CD4-positive, alpha-beta memory T cell (primary cell): Measurements from ENCODE around the gene SMLR1. TPM values are rescaled to one million over a fixed set of nuclear protein-coding genes. Genes with fewer than 3 reads are reported as not detected.

Source experiments
- CTCF ChIA-PET: fragments of 350-600 bp; sonication (Branson Sonifier 250); formaldehyde crosslinking; loops from one replicate; lab custom pipeline; 2021; ENCODE audit warnings: inconsistent platforms; ENCODE audit not compliant: partially characterized antibody; lab: Charles Lee
- POLR2A ChIA-PET: fragments of 350-600 bp; sonication (Branson Sonifier 250); formaldehyde crosslinking; loops from one replicate; lab custom pipeline; 2021; ENCODE audit not compliant: partially characterized antibody; lab: Charles Lee
- DNase-seq, 5 donors: peaks; one replicate each; pipeline versions ENCODE4 v3.0.0 to v3.0.0-alpha.2; 2020 to 2022; ENCODE audit warnings: mixed read lengths in 1 of 5
- H3K27ac ChIP-seq: one replicate; pipeline ENCODE4 v1.7.0; 2013; ENCODE audit warnings: low read depth, low read length
- H3K27me3 ChIP-seq: 2 replicates; pipeline ENCODE4 v1.7.0; 2013; ENCODE audit warnings: mild to moderate bottlenecking, low read length, moderate library complexity; ENCODE audit not compliant: insufficient read depth
- H3K36me3 ChIP-seq: 2 replicates; pipeline ENCODE4 v1.7.0; 2013; ENCODE audit warnings: mild to moderate bottlenecking, low read length, moderate library complexity; ENCODE audit not compliant: insufficient read depth
- H3K4me1 ChIP-seq: 2 replicates; pipeline ENCODE4 v1.7.0; 2013; ENCODE audit warnings: mild to moderate bottlenecking, low read length, moderate library complexity; ENCODE audit not compliant: insufficient read depth
- H3K4me3 ChIP-seq, 2 donors: one replicate each; pipeline ENCODE4 v1.7.0; 2013; ENCODE audit warnings: low read length in 2 of 2, mild to moderate bottlenecking in 1 of 2
- H3K9me3 ChIP-seq, 2 donors: one replicate each; pipeline ENCODE4 v1.7.0; 2013; ENCODE audit warnings: low read length in 2 of 2, control low read depth in 1 of 2; ENCODE audit not compliant: control insufficient read depth in 1 of 2
- H3K27ac Mint-ChIP-seq, 7 donors: one replicate each; pipeline ENCODE4 v1.8.0; 2020 to 2021; ENCODE audit warnings: mixed read lengths in 7 of 7, mild to moderate bottlenecking in 6 of 7, inconsistent platforms in 3 of 7, moderate library complexity in 3 of 7
- H3K27me3 Mint-ChIP-seq, 2 donors: one replicate each; pipeline ENCODE4 v1.8.0; 2020 to 2021; ENCODE audit warnings: mixed read lengths in 2 of 2
- H3K36me3 Mint-ChIP-seq, 2 donors: one replicate each; pipeline ENCODE4 v1.8.0; 2020 to 2021; ENCODE audit warnings: mixed read lengths in 2 of 2, inconsistent platforms in 1 of 2, mild to moderate bottlenecking in 1 of 2
- H3K4me1 Mint-ChIP-seq, 4 donors: one replicate each; pipeline ENCODE4 v1.8.0; 2020 to 2021; ENCODE audit warnings: mixed read lengths in 4 of 4, mild to moderate bottlenecking in 1 of 4
- H3K4me3 Mint-ChIP-seq, 8 donors: one replicate each; pipeline ENCODE4 v1.8.0; 2020 to 2021; ENCODE audit warnings: mixed read lengths in 8 of 8, mild to moderate bottlenecking in 7 of 8, moderate library complexity in 6 of 8, inconsistent platforms in 3 of 8
- H3K9me3 Mint-ChIP-seq, 8 donors: one replicate each; pipeline ENCODE4 v1.8.0; 2020 to 2021; ENCODE audit warnings: mixed read lengths in 8 of 8, mild to moderate bottlenecking in 5 of 8, inconsistent platforms in 3 of 8, moderate library complexity in 1 of 8
- intact Hi-C: fragments of 100-400 bp; cut with micrococcal nuclease; formaldehyde crosslinking; loops from one replicate; pipeline ENCODE4 v1.15.1; 2023
- polyA plus RNA-seq, 2 donors: library from polyadenylated mRNA; unstranded; fragments of 300-500 nt; fragmentation: Illumina TruSeq; gene quantifications; one replicate each; pipeline ENCODE4 v1.2.3, GENCODE V29; 2021
- total RNA-seq, 2 experiments: library from RNA; stranded (reverse); gene quantifications; one replicate each; pipeline ENCODE4 v1.2.3, GENCODE V29; 2021

The SMLR1 gene
- total and polyA plus RNA-seq, 4 experiments from 2014 or later: not detected

DNA sequence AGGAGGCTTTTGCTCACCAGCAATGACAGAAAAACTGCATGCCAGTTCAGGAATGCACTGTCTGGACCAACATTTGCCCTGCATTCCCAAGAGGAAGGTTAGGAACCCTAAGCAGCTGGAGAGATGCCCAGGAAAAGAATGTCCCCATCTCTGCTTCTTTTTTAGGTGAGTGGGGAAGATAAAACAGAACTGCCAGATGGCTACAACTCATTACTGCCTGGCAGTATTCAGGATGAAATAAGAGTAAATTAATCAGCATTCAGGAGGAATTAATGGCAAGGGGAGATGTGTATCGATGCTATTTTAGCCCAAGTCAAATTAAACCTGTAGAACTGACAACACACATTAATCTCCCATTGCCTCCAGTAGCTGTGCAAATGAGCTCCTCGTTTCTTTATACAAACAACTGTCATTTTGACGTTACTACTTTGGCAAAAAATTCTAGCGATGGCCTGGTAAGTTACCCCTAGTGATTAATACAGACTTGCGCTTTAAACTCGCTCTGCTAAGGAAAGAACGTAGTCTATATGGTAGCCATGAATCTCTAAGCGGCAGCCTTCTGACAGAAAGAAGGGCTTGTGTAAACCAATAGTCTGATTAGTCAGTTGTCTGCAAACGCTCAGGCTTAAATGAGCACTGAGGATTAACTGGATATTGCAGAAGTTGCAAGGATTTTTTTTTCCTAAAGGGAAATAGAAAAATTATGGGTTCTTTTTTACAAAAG, 16.7 kb upstream of the SMLR1 start:
- Mint-ChIP-seq H3K27me3 (peaks cover 2 to 5% of the 10 kb centered on the region in 2 donors), H3K4me3 (no peak overlapping the region), H3K36me3 (no peaks in the 10 kb centered on the region), H3K27ac (no peak overlapping the region), H3K4me1 (no peaks in the 10 kb centered on the region), H3K9me3 (peaks cover 0 to 2% (median 0%) of the 10 kb centered on the region in 8 donors)
- H3K9me3 ChIP-seq: no peaks in the 10 kb centered on the region
- H3K27me3 ChIP-seq: no peaks in the 10 kb centered on the region
- no peaks in the 10 kb centered on the region for H3K36me3 ChIP-seq
- no peak for DNase-seq
- ChIA-PET CTCF (no interaction called here), POLR2A (no interaction called here)
- intact Hi-C loops: no loop called here
- H3K4me3 ChIP-seq: no peak overlapping the region
- no peaks in the 10 kb centered on the region for H3K4me1 ChIP-seq
- H3K27ac ChIP-seq: no peak overlapping the region

DNA sequence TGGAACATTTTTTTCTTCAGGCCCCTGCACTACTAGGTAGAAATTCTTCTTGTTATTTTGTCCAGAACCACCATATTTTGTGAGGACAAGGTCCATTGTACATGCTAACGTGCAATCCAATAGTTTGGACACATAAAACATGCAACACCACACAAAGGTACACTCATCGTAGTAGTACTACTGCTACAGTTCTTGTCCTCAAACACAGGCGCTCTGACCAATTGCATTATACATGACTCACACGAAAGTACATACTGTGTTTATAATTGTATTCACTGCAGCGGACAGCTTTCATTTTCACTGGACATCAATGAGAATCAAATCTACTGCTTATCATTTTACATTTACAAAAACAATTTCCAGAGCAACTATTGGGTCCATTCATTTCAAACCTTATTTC, 15.3 kb upstream of the SMLR1 start:
- Mint-ChIP-seq H3K4me1 (no peaks in the 10 kb centered on the region), H3K4me3 (no peak overlapping the region), H3K9me3 (peaks cover 0 to 5% (median 2%) of the 10 kb centered on the region in 8 donors), H3K27ac (no peak overlapping the region), H3K27me3 (peaks cover 0 to 3% of the 10 kb centered on the region in 2 donors), H3K36me3 (peaks cover 0 to 5% of the 10 kb centered on the region in 2 donors)
- no peak overlapping the region for H3K27ac ChIP-seq
- CTCF ChIA-PET: interaction anchor here (1.5 kb wide), 1 partner anchor 59 kb away, joined by 4 read pairs; no protein-coding TSS in a partner anchor
- intact Hi-C loops: no loop called here
- no peak for DNase-seq
- no peaks in the 10 kb centered on the region for H3K9me3 ChIP-seq
- no peaks in the 10 kb centered on the region for H3K36me3 ChIP-seq
- no peaks in the 10 kb centered on the region for H3K4me1 ChIP-seq
- H3K27me3 ChIP-seq: no peaks in the 10 kb centered on the region
- H3K4me3 ChIP-seq: no peak overlapping the region
- POLR2A ChIA-PET: no interaction called here

DNA sequence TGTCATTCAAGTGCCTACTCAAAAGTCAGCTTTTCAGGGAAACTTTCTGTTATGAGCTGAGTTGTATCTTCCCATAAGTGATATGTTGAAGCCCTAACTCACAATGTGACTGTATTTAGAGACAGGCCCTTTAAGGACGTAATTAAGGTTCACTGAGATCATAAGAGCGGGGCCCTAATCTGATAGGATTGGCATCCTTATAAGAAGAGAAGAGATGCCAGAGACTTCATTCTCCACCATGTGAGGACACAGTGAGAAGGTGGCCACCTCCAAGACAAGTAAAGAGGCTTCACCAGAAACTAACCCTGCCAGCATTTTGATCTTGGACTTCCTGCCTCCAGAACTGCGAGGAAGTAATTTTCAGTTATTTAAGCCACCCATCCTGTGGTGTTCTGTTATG, 12.7 kb upstream of the SMLR1 start:
- Histone ChIP-seq H3K9me3 (no peaks in the 10 kb centered on the region), H3K27ac (no peak overlapping the region), H3K27me3 (no peaks in the 10 kb centered on the region), H3K36me3 (no peaks in the 10 kb centered on the region), H3K4me1 (no peaks in the 10 kb centered on the region), H3K4me3 (no peak overlapping the region)
- Mint-ChIP-seq H3K9me3 (peaks cover 0 to 14% (median 11%) of the 10 kb centered on the region in 8 donors), H3K36me3 (peaks cover 0 to 18% of the 10 kb centered on the region in 2 donors), H3K4me3 (no peak overlapping the region), H3K4me1 (no peaks in the 10 kb centered on the region), H3K27ac (no peak overlapping the region), H3K27me3 (peaks cover 0 to 3% of the 10 kb centered on the region in 2 donors)
- POLR2A ChIA-PET: no interaction called here
- intact Hi-C loops: no loop called here
- CTCF ChIA-PET: no interaction called here
- no peak for DNase-seq

DNA sequence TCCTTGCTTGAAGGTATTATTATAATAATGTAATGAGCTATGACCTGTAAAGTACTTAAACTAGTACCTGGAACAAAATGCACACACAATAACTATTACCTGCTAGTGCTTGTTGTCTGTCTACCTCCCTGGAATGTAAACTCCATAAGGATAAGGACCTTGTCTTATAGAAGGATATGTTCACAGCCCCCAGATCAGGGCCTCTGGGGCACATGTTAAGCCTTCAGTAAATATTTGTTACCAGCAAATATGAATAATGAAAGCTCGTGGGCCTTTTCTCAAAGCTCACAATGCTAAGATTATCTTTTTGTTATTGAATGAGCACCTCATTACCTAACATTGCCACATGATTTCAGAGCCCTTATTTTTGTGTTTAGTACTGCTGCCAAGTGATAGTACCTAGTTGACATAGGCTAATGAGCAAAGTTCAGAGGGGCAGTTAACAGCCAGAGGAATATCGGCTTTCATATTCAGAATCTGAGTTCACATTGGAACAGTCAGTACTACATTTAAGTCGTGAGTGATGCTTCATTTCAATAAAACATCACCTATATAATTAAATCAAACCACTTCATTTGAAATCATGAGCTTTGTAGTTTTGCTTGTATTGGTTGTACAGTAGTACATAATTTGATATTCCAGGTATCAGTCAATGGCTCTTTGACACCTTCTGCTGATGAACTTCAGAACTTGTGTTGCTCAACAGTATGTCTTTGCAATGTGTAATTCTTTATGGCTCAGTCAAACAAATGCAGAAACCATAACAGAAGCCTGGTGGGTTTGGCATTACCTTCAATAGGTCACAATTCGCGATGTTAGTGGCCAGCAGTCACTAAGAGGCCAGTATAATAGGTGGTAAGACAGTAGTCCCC, 11.8 kb upstream of the SMLR1 start:
- no peak overlapping the region for H3K4me3 ChIP-seq
- H3K36me3 Mint-ChIP-seq: peaks cover 0 to 18% of the 10 kb centered on the region in 2 donors
- no peaks in the 10 kb centered on the region for H3K27me3 ChIP-seq
- peaks cover 0 to 3% of the 10 kb centered on the region in 2 donors for H3K27me3 Mint-ChIP-seq
- H3K4me1 ChIP-seq: no peaks in the 10 kb centered on the region
- H3K4me1 Mint-ChIP-seq: no peaks in the 10 kb centered on the region
- no peaks in the 10 kb centered on the region for H3K9me3 ChIP-seq
- intact Hi-C loops: no loop called here
- no peak overlapping the region for H3K4me3 Mint-ChIP-seq
- H3K36me3 ChIP-seq: no peaks in the 10 kb centered on the region
- DNase-seq: no peak
- no peak overlapping the region for H3K27ac ChIP-seq
- peaks cover 0 to 14% (median 11%) of the 10 kb centered on the region in 8 donors for H3K9me3 Mint-ChIP-seq
- ChIA-PET POLR2A (no interaction called here), CTCF (no interaction called here)
- H3K27ac Mint-ChIP-seq: no peak overlapping the region

DNA sequence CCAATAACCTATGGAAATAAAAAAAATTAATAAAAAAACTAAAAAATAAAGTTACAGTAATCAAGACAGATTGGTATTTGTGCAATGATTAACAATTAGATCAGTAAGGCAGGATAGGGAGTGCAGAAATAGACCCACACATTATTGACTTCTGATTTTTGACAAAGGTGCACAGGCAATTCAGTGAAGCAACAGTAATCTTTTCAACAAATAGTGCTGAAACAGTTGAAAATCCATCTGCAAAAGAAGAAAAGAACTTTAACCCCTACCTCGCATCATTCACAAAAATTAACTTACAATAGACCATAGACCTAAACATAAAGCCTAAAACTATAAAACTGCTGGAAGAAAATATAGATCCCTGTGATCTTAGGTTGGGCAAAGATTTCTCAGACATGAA, 4.5 kb upstream of the SMLR1 start:
- CTCF ChIA-PET: no interaction called here
- Mint-ChIP-seq H3K27ac (no peak overlapping the region), H3K4me1 (peaks cover 0 to 4% (median 2%) of the 10 kb centered on the region in 4 donors), H3K36me3 (peaks cover 0 to 5% of the 10 kb centered on the region in 2 donors), H3K4me3 (no peak overlapping the region), H3K9me3 (peaks cover 0 to 5% (median 2%) of the 10 kb centered on the region in 8 donors), H3K27me3 (no peaks in the 10 kb centered on the region)
- H3K27me3 ChIP-seq: no peaks in the 10 kb centered on the region
- POLR2A ChIA-PET: no interaction called here
- H3K4me3 ChIP-seq: no peak overlapping the region
- H3K36me3 ChIP-seq: no peaks in the 10 kb centered on the region
- no peaks in the 10 kb centered on the region for H3K9me3 ChIP-seq
- no peak for DNase-seq
- intact Hi-C loops: no loop called here
- no peak overlapping the region for H3K27ac ChIP-seq
- H3K4me1 ChIP-seq: no peaks in the 10 kb centered on the region

DNA sequence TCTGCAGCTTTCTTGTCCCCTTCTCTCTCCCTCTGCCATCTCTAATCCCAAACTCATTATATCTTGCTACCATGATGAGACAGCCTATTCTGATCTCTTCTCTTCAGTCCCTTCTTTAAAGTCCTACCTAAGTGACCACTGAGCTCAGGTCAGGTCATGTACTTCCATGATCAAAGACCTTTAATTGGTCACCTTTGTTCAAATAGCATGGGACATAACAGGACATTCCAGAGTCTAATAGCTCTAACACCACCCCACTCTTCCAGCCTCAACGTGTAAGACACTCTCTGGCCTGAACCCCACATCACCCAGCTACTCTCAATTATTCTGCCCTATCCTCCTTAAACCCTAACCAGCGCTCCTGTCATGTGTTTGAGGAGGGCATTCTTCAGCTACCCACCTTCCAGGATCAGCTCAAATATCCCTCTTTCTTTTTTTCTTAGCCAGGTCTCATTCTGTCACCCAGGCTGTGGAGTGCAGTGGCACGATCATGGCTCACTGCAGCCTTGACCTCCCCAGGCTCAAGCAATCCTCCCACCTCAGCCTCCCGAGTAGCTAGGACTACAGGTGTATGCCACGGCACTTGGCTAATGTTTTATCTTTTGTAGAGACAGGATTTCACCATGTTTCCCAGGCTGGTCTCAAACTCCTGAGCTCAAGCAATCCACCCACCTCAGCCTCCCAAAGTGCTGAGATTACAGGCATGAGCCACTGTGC, 2.1 kb upstream of the SMLR1 start:
- Mint-ChIP-seq H3K27me3 (no peaks in the 10 kb centered on the region), H3K27ac (no peak overlapping the region)

More for the DNA sequence above, 2.1 kb upstream of the SMLR1 start:
- no peaks in the 10 kb centered on the region for H3K36me3 Mint-ChIP-seq
- H3K4me1 Mint-ChIP-seq: peaks cover 0 to 4% (median 2%) of the 10 kb centered on the region in 4 donors
- no peaks in the 10 kb centered on the region for H3K9me3 ChIP-seq
- CTCF ChIA-PET: interaction anchor here (1.0 kb wide), 1 partner anchor 18 kb away, joined by 3 read pairs; no protein-coding TSS in a partner anchor
- no peak overlapping the region for H3K4me3 ChIP-seq
- intact Hi-C loops: no loop called here
- no peaks in the 10 kb centered on the region for H3K36me3 ChIP-seq
- no peaks in the 10 kb centered on the region for H3K27me3 ChIP-seq
- H3K27ac ChIP-seq: no peak overlapping the region
- no peaks in the 10 kb centered on the region for H3K4me1 ChIP-seq
- no peaks in the 10 kb centered on the region for H3K9me3 Mint-ChIP-seq
- POLR2A ChIA-PET: no interaction called here
- no peak for DNase-seq
- no peak overlapping the region for H3K4me3 Mint-ChIP-seq
